GM18909 (cell line): ENCODE data around the gene HOXC5.
"Not testable (repeated sequence)": the region's sequence is repeated elsewhere in the genome, so short reads cannot be mapped to it uniquely, and the experiment has no call there.

Experiments used
- ATAC-seq: cut with Tn5 transposase; IDR thresholded peaks from one replicate; pipeline ENCODE4 v1.9.1; 2021; ENCODE audit warnings: mild to moderate bottlenecking; ENCODE audit not compliant: unreplicated experiment, poor library complexity

The HOXC5 gene

GRCh38 chr12:54058128-54058768, 25.4 kb downstream of the HOXC5 start:
- no peak for ATAC-seq

GRCh38 chr12:54059668-54060067, 26.8 kb downstream of the HOXC5 start:
- no peak for ATAC-seq

- no peak for ATAC-seq
Observed at GRCh38 chr12:54060174-54060974, 27.5 kb downstream of the HOXC5 start.

GRCh38 chr12:54060975-54061778, 28.3 kb downstream of the HOXC5 start:
- no peak for ATAC-seq

GRCh38 chr12:54065677-54066076, 32.8 kb downstream of the HOXC5 start:
- no peak for ATAC-seq

GRCh38 chr12:54066408-54066807, 33.6 kb downstream of the HOXC5 start:
- ATAC-seq = no peak

- no peak for ATAC-seq
Observed at GRCh38 chr12:54068418-54069070, 35.7 kb downstream of the HOXC5 start.

- ATAC-seq = no peak
Observed at GRCh38 chr12:54071942-54072341, 39.1 kb downstream of the HOXC5 start.

- ATAC-seq = no peak
Observed at GRCh38 chr12:54074308-54074707, 41.5 kb downstream of the HOXC5 start.

GRCh38 chr12:54075409-54075808, 42.6 kb downstream of the HOXC5 start:
- no peak for ATAC-seq

GRCh38 chr12:54075974-54076373, 43.1 kb downstream of the HOXC5 start:
- no peak for ATAC-seq

GRCh38 chr12:54077843-54078242, 45.0 kb downstream of the HOXC5 start:
- ATAC-seq = not testable (repeated sequence)

- ATAC-seq = not testable (repeated sequence)
Observed at GRCh38 chr12:54079115-54079514, 46.3 kb downstream of the HOXC5 start.

GRCh38 chr12:54080008-54080924, 47.4 kb downstream of the HOXC5 start:
- not testable (repeated sequence) for ATAC-seq

GRCh38 chr12:54081053-54081514, 48.2 kb downstream of the HOXC5 start:
- not testable (repeated sequence) for ATAC-seq

- not testable (repeated sequence) for ATAC-seq
Observed at GRCh38 chr12:54081581-54082396, 48.9 kb downstream of the HOXC5 start.

- no peak for ATAC-seq
Observed at GRCh38 chr12:54082397-54082892, 49.6 kb downstream of the HOXC5 start.
